BJ (cell line): Measurements from ENCODE around the gene NCOA7. TPM values are rescaled to one million over a fixed set of nuclear protein-coding genes. Genes with fewer than 3 reads are reported as not detected.

Experiments
- CTCF ChIA-PET: fragments of 350-600 bp; formaldehyde crosslinking; extraction: SDS; loops from one replicate; lab custom pipeline; 2021; ENCODE audit warnings: antibody characterized with exemption, inconsistent platforms; lab: Yijun Ruan, JAX
- POLR2A ChIA-PET: fragments of 300-600 bp; sonication (Branson Sonifier 250); formaldehyde crosslinking; extraction: SDS; loops from one replicate; lab custom pipeline; 2021; ENCODE audit warnings: antibody characterized with exemption; lab: Charles Lee
- DNase-seq: peaks from one replicate; pipeline ENCODE4 v3.0.0-alpha.2; 2011; ENCODE audit warnings: low read depth
- H3K27me3 ChIP-seq: 2 replicates; pipeline ENCODE4 v1.6.0; 2011; ENCODE audit warnings: low read length; ENCODE audit not compliant: control insufficient read depth, insufficient read depth
- H3K36me3 ChIP-seq: 2 replicates; pipeline ENCODE4 v1.5.1; 2011; ENCODE audit warnings: low read length; ENCODE audit not compliant: control insufficient read depth, insufficient read depth
- H3K4me3 ChIP-seq: 2 replicates; pipeline ENCODE4 v1.5.1; 2011; ENCODE audit warnings: low read depth, mild to moderate bottlenecking, control low read depth, low read length
- CTCF ChIP-seq: IDR thresholded peaks from 2 replicates; pipeline ENCODE4 v1.5.1; 2011; ENCODE audit warnings: low read depth, mild to moderate bottlenecking, control low read depth, inconsistent platforms, low read length, moderate library complexity; ENCODE audit not compliant: insufficient read depth
- polyA minus RNA-seq: library from RNA; depleted of rRNA, polyadenylated mRNA; stranded (reverse); fragments of >200 nt; gene quantifications from 2 replicates; pipeline ENCODE4 v1.2.3, GENCODE V29; 2011; rRNA and poly(A)+ RNA removed
- polyA plus RNA-seq: library from polyadenylated mRNA; depleted of rRNA; stranded (reverse); fragments of >200 nt; gene quantifications from 2 replicates; pipeline ENCODE4 v1.2.3, GENCODE V29; 2011; rRNA removed

The NCOA7 gene
- polyA plus RNA-seq (27.2 and 29.7 TPM in 2 replicates), polyA minus RNA-seq (30.9 and 55.3 TPM in 2 replicates)

GRCh38 chr6:125790358-125791150, at the start of gene NCOA7:
TSS of gene NCOA7 (plus strand) at chr6:125790960. CDS start at chr6:125815355, 24,395 bp downstream.
- DNase-seq = no peak
- peak within 1 kb of the TSS; percentile 79 for H3K4me3 ChIP-seq
- ChIA-PET CTCF (interaction anchor here (0.6 to 5.0 kb wide), 30 partner anchors 8 to 910 kb away, joined by 3 to 49 read pairs (median 4); partner anchors contain the start of gene HINT3), POLR2A (interaction anchor here (0.6 to 1.6 kb wide), 5 partner anchors 9 to 820 kb away, joined by 3 to 6 read pairs (median 4); no protein-coding TSS in a partner anchor)
- H3K27me3 ChIP-seq = no peaks in the 10 kb centered on the region
- peaks cover 2% of the 10 kb centered on the region; the same call in 1 of the 2 replicates for H3K36me3 ChIP-seq
- no peak for TF ChIP-seq CTCF

- ChIA-PET CTCF (no interaction called here), POLR2A (no interaction called here)
- Histone ChIP-seq H3K4me3 (no peak overlapping the region), H3K36me3 (no peaks in the 10 kb centered on the region), H3K27me3 (peaks cover 10% of the 10 kb centered on the region)
- no peak for TF ChIP-seq CTCF
- no peak for DNase-seq
Measured at GRCh38 chr6:125741336-125741735, 49.4 kb upstream of the NCOA7 start.

- TF ChIP-seq CTCF = no peak
- ChIA-PET POLR2A (no interaction called here), CTCF (no interaction called here)
- DNase-seq = no peak
- peaks cover 17% of the 10 kb centered on the region for H3K27me3 ChIP-seq
- H3K36me3 ChIP-seq = no peaks in the 10 kb centered on the region
- no peak overlapping the region for H3K4me3 ChIP-seq
Measured at GRCh38 chr6:125742024-125742423, 48.7 kb upstream of the NCOA7 start.

GRCh38 chr6:125742464-125743120, 48.2 kb upstream of the NCOA7 start:
- ChIA-PET CTCF (no interaction called here), POLR2A (no interaction called here)
- no peak overlapping the region for H3K4me3 ChIP-seq

More at GRCh38 chr6:125742464-125743120, 48.2 kb upstream of the NCOA7 start:
- H3K36me3 ChIP-seq = no peaks in the 10 kb centered on the region
- no peak for DNase-seq
- no peak for TF ChIP-seq CTCF
- H3K27me3 ChIP-seq = peaks cover 20% of the 10 kb centered on the region
